SIG-M5 treated with dmso at 0.1 percent for 504 hours (cell line): Measurements from ENCODE around the gene SIRPA.

ENCODE experiments used
- DNase-seq: peaks from one replicate; lab custom pipeline; 2025; ENCODE audit not compliant: unreplicated experiment; lab: John Stamatoyannopoulos, UW

Gene SIRPA

GRCh38 chr20:1894951-1895673, at the start of gene SIRPA:
Gene SIRPA, plus strand, starts transcription at chr20:1895407. Its CDS starts 41 bp downstream, at chr20:1895448.
- peak; percentile 69 for DNase-seq

GRCh38 chr20:1845701-1846100, 49.5 kb upstream of the SIRPA start:
- DNase-seq, result no peak

GRCh38 chr20:1846341-1846740, 48.9 kb upstream of the SIRPA start:
- DNase-seq, result no peak

- no peak for DNase-seq
These were observed 48.3 kb upstream of the SIRPA start for GRCh38 chr20:1846876-1847275.

GRCh38 chr20:1847780-1848179, 47.4 kb upstream of the SIRPA start:
- DNase-seq, result no peak

GRCh38 chr20:1848373-1848772, 46.8 kb upstream of the SIRPA start:
- no peak for DNase-seq

GRCh38 chr20:1851396-1851795, 43.8 kb upstream of the SIRPA start:
- DNase-seq, result no peak

GRCh38 chr20:1853473-1853872, 41.7 kb upstream of the SIRPA start:
- DNase-seq, result no peak

GRCh38 chr20:1854246-1854645, 41.0 kb upstream of the SIRPA start:
- no peak for DNase-seq

GRCh38 chr20:1855109-1855508, 40.1 kb upstream of the SIRPA start:
- DNase-seq, result no peak

GRCh38 chr20:1855690-1856089, 39.5 kb upstream of the SIRPA start:
- no peak for DNase-seq

GRCh38 chr20:1856424-1856823, 38.8 kb upstream of the SIRPA start:
- no peak for DNase-seq

GRCh38 chr20:1857466-1857865, 37.7 kb upstream of the SIRPA start:
- DNase-seq, result peak; percentile 63

GRCh38 chr20:1858871-1859270, 36.3 kb upstream of the SIRPA start:
- no peak for DNase-seq

- no peak for DNase-seq
These were observed 34.8 kb upstream of the SIRPA start for GRCh38 chr20:1860446-1860845.

GRCh38 chr20:1861347-1861976, 33.7 kb upstream of the SIRPA start:
- DNase-seq, result no peak

- no peak for DNase-seq
These were observed 33.1 kb upstream of the SIRPA start for GRCh38 chr20:1861996-1862662.

- DNase-seq, result no peak
These were observed 32.5 kb upstream of the SIRPA start for GRCh38 chr20:1862663-1863053.

GRCh38 chr20:1863296-1863695, 31.9 kb upstream of the SIRPA start:
- DNase-seq, result peak; percentile 8

GRCh38 chr20:1866834-1867233, 28.4 kb upstream of the SIRPA start:
- DNase-seq, result no peak

- peak; percentile 17 for DNase-seq
These were observed 27.5 kb upstream of the SIRPA start for GRCh38 chr20:1867495-1868260.
